Measurements from ENCODE around the gene GARNL3.

GARNL3 gene

DNA sequence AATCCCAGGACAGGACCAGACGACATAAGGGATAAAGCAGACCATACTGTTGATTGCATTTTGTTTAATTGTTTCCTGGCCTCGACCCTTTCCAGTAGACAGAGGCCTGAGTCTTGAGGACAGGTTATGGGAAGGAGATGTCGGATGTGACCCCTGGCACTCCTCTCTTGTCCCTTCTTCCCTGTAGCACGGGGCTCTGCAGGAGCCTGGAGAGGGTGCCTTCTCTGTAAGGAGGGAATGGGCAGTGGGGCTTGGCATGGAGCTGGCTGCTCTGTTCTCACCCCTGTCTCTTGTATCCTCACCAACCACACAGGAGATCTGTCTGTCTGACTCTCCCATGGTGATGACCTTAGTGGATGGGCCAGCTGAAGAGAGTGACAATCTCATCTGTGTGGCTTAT is 92.3 kb downstream of the GARNL3 start:
- FAIRE-seq = no peak

DNA sequence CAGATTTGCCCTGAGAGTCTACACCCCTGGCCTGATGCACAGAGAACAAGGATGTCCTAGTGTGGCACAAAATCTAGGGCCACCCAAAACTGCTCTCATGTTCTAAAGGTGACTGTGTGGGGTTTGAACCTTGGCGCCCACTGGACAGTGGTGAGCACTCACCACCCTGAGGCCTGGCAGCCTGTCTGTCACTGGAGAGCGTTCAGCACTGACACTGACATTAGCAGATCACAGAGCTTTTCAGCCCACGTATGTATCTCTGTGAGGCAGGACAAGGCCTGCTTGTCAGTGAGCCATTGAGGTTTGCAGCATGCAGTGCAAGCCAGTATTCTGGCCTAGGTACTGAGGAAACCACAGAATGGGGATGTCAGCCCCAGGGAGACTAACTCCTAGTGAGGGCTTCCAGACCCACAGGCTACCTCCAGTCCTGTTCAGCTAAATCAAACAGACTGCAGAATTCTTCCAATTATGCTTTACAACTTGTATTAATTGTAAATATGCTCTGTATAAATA is 93.5 kb downstream of the GARNL3 start:
- no peak for FAIRE-seq

DNA sequence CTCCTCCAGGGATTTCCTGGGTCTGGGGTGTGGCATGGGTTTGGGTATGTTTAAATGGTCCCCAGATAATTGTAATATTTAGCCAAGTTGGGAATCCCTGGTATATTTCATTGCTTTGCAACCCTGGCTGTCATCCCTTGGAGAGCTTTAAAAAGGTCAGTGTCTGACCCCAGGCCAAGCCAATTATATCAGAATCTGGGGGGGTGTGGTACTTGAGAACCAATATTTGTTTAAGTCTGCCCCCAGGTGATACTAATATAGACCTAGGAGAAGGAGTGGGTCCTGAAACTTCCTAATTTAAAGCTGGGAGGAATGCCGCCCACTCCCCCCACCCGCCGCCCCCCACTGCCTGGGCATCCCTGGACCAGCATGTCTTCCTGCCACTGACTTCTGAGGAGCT is 94.2 kb downstream of the GARNL3 start:
- FAIRE-seq = no peak

DNA sequence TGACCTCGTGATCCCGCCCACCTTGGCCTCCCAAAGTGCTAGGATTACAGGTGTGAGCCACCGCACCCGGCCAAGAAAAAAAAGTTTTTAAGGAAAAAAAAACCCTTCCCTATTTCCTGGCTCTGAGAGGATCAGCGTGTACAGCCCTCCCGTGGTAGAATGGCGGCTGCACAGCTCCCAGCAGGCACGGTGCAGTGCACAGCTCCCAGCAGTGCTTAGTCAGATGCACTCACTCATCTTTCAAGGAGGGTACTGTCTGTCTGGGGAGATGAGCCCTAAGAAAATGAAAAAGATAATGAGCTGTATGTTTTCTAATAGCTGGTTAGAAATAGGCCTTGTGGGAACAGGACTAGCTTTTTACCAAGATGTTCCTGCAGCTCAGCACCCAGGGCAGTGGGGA is 95.7 kb downstream of the GARNL3 start:
- FAIRE-seq = no peak

DNA sequence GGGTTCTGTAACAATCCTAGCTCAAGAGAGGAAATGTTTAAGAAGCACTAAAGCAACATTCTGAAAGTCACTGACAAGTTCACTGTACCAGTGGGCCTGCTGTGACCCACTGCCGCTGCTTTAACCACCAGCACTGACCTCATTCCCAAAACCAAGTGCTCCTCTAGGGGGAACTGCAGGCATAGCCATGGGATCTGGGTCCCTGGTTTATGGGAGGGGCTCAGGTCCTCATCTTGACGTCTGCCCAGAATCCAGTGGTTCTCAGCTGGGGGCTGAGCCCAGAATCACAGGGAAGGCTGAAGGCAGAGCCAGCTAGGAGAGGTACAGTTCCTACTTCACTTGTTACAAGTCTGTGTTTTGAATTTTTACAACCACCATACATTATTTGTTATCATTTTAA is 96.3 kb downstream of the GARNL3 start:
- no peak for FAIRE-seq

DNA sequence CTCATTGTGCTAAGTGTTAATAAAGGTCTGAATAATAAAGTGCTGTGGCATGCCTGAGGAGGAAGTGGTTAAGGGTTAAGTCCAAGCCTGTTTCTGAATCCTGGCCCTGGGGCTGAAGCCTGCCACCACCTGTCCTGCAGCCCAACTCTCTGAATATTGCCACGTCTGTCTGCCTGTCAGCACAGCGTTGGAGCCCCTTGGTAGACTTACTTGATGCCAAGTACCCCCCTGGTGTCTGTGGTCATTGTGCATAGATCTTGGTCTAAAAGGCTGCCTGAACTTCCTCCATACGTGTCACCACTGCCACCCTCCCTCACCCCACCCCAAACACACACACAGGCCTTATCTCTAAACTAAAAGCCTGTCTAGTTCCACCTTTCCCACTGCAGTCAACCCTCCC is 97.0 kb downstream of the GARNL3 start:
- no peak for FAIRE-seq

DNA sequence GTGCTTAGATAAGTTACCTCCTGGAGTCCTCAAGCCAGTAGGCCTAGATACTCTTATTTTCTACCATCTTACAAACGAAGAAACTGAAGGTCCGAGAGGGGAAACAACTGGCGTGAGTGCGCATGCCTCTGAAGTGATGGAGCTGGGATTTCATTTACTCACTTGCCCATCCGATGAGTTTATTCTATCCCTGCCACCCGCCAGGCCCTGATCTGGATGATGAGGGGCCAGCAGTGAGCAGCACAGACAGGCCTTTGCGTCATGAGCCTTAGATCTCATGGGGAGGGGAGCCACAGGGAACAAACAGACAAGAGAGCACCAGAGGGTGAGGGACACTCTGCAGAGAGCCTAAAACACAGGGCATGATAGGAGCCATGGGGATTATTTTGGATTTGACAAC is 98.3 kb downstream of the GARNL3 start:
- no peak for FAIRE-seq

DNA sequence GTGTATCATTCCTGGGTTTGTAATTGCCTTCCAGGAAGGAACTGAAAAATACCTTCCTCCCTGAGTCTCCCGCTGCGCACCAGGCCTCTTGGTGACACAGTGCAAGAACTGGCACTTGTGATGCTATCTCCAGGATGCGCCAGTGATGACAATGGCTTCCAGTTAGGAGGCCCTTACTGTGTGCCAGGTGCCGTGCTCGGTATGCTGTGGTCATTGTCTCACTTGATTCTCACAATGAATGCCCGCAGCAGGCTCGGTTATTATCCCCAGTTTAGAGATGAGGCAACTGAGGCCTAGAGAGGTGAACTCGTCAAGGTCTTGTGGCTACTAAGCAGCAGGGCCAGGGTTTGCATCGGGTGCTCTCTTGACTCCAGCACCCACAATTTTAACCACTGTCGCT is 100.9 kb downstream of the GARNL3 start:
- FAIRE-seq = no peak

DNA sequence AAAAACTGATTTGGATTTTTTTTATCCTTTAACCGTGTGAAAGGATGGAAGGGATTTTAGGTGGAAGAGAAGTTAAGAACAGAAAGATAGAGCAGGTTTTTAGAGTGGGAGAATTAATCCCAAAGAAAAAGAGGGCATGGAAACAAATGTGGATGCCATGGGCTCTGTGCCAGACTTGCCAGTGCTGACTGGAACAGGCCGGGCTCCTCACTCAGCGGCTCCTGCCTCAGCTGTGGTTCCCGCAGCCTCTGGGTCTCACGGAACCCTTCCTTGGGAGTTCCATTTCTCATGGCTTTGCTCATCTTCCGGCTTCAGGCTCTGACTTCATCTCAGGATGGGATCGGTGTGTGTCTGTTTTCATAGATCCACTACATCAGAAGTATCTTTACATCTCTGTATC is 102.0 kb downstream of the GARNL3 start:
- no peak for FAIRE-seq

DNA sequence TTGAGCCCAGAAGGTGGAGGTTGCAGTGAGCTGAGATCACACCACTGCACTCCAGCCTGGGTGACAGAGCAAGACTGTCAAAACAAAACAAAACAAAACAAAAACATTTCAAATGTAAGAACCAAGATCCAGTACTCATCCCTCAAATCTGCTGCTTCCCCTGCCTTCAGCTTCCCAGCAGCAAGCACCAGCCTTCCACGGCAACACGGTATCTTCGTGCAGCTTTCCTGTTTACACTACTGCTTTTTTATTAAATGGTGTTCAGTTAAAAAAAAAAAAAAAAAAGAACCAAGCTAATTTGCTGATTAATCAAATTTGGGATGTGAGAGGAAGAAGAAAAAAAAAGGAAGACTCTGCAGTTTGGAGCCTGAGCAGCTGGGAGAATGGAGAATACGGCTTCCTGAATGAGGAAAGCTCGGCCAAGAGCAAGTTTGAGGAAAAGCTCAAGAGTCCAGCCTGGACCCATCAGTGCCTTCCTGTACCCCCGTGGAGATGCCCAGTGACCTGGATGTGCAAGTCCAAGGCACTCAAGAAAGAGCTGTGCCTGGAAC is 104.4 kb downstream of the GARNL3 start:
- FAIRE-seq = no peak

DNA sequence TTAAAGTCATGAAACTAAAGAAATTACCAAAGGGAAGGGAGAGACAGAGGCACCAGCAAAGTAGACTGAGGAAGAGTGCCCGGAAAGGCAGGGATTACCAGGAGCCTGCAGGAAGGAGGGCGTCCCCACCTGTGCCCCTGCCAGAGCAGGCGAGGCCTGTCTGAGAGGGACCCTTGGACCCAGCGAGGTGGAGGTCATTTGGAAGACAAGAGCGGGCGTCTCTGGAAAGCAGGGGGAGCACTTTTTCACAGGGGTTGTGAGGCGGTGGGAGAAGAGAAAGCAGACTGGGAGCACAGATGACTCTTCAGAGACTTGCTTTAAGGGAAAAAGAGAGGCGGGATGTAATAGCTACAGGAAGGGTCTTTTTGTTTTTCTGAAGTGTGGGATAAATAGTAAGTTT is 104.9 kb downstream of the GARNL3 start:
- no peak for FAIRE-seq

DNA sequence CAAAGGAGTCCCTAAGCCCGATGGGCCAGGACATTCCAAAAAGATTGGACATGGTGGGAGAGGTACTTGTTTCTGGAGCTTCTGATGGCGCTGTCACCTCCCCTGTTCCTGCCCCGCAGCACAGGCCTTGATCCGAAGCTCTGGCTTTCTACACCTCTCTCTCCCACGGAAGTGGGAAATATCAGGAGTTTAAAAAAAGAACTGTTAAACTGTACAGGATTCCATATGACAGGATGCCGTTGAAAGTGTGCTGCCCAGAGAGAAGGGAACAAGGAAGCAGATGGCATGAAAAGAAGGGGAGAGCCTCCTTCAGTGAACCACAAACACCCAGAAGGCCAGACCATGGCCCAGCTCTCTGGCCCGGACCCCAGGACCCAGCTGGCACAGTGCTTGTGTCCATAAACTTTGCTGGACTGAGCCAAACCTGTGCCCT is 105.6 kb downstream of the GARNL3 start:
- no peak for FAIRE-seq

DNA sequence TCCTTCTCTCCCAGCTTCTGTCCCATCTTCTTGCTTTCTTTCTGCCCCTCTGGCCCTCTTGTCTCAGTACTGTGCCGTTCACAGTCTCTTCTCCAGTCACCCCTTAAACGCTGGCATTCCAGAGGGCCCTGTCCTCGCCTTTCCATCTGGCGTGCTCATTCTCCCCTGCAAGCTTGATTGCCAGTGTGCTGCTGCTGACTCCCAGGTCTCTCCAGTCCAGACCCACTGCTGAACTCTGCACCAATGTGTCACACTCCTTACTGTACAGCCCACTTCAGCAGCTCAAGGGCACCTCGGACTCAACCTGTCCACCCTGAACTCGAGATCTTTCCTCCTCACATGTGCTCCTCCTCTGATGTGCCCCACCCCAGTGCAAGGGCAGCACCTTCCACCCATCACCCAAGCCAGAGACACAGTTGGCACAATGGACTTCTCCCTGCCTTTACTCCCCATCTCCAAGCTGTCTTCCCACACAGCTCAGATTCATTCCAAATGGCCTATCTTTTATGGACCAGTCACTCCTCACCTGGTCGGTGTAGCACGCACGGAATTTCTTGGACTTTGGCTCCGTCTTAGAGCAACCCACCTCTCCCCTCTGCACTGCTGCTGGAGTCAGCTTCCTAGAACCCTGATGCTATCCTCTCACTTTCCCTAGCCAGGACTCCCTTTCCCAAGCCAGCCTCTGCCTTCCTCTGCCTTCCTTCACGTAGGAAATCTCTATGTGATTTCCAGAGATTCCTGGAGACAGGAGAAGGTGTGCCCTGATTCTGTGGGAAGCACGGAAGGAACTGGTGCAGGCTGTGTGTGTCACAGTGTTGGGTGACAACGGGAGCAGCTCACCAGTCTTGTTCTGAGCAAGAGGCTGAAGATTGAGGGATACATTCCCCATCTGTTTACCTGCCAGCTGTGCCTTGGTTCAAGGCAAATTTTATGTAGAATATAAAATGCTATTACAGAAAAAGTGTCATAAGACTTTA is 106.4 kb downstream of the GARNL3 start:
- FAIRE-seq = no peak

DNA sequence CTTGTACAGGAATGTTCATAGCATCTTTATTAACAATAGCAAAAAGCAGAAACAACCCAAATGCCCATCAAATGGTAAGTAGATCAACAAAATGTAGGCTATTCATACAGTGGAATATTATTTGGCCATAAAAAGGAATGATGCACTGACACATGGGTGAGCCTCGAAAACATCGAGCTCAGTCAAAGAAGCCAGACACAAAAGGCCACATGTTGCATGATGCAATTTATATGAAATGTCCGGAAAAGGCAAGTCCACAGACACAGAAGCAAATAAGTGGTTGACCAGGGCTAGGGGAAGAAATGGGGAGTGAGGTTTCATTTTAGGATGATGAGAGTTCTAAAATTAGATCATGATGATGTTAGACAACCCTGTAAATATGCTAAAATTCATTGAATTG is 115.9 kb downstream of the GARNL3 start:
- FAIRE-seq = no peak

DNA sequence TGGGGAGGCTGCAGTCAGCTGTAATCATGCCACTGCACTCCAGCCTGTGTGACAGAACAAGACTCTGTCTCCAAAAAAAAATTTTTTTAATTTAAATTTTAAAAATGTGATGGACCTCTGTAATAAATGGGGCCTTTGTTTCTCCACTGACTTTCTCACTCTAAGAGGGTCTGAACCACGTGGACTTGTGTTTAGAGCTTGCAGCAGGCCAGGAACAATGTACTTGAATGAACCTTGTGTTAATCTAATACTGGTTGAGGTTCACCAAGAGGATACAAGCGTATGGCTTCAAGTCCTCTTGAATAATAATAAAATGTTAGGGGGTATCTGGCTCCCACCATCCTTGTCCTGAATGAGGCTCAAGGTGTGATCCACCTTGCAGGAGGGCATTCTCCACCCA is 118.0 kb downstream of the GARNL3 start:
- FAIRE-seq = no peak

DNA sequence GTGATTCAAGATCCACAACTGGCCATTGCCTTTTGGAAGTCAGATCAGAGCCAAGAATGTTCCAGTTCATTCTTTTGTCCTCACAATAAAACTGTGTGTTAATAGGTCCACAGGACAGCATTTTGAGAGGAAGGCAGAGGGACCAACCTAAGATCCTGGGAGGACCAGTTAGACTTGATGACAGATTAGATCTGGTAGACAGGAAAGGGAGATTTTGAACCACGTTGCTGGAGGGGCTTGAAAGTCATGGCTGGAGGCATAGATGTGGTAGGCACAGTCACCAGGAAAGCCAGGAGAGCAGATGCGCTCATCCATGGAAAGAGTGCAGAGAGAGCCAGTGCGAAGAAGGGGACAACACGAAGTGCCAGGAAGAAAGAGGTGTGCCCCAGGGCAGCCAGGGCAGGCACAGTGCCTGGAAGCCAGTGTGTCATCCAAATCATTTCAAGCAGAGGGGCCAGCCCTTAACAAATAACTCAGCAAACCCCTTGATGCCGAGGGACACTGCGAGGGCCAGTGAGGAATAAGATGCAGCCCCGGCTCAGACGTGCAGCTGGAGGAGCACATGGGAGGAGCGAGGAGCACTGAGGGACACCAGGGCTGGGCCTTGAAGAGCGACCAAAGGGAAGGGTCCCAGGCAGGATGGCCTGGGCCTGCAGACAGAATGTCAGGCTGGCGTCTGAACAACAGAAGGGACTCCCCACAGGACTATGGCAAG is 119.6 kb downstream of the GARNL3 start:
- FAIRE-seq = no peak

DNA sequence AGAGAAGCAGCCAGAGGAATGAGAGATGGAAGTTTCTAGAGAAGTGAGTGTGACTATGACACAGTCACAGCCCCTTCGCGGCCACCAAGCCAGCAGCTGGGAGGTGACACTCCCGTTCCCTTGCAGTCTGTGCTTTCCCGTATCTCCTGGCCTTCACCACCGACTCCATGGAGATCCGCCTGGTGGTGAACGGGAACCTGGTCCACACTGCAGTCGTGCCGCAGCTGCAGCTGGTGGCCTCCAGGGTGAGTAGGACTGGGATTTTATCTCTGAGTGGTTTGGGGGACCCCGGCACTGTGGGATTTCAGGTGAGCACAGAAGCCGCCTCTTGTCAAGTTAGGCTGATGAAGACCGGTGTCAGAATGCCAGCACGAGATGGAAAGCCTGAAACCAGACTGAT is 120.3 kb downstream of the GARNL3 start:
- FAIRE-seq = no peak

DNA sequence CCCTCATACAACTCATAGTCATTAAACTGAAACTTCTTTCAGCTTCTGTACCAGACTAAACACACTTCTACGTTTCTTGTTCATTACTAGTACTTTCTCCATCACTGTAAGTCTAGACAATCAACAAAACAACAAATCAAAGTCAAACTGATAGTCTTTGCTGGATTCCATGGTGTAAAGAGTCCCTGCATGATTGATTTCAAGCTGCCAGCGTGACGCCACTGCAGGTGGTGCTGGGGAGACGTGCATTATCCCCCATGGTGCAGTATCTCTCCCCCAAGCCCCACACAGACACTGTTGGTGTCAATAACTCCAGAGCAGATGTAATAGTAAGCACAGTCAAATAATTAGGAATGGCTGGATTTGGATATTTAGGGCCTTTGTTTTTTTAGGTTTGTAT is 121.7 kb downstream of the GARNL3 start:
- no peak for FAIRE-seq

DNA sequence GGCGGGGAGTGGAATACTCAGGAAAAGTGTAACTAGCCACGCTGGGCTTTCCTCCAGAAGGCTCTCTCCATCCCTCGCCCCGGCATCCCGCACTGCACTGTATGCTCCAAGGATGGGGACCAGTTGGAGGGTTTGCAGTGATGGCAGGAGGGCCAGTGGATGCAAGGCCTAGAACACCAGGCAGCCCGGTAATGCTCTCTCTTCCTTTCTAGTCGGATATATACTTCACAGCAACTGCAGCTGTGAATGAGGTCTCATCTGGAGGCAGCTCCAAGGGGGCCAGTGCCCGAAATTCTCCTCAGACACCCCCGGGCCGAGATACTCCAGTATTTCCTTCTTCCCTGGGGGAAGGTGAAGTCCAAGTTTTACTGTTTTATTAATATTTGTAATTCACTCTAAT is 122.4 kb downstream of the GARNL3 start:
- no peak for FAIRE-seq

DNA sequence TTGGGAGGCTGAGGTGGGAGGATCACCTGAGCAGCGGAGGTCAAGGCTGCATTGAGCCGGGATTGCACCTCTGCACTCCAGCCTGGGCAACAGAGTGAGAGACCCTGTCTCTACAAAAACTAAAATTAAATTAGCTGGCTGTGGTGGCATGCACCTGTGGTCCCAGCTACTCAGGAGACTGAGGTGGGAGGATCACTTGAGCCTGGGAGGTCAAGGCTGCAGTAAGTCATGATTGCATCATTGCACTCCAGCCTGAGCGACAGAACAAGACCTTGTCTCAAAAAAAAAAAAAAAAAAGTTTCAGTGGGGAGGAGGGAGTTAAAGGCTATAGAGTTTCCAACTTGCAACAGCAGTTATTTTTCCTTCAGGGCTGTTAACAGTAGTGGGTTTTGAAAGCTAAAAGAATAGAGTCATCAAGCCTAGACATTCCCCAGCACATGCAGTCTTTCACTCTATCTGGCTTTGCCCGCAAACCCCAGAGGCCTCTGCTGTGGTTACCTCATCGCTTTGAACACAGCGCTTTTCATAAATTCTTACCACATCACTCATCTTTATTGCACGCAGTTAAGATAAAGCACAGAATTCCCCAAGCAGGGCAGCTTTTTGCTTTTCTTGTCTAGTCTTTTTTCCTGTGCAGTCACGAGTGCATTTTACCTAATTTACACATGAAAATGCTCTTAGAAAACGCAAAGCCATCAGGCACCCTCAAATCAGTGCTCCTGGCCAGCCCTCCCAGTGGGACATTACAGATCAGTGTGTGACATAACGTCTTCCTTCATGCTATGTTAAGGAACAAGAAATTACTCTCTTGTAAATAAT is 123.7 kb downstream of the GARNL3 start:
- FAIRE-seq = no peak

DNA sequence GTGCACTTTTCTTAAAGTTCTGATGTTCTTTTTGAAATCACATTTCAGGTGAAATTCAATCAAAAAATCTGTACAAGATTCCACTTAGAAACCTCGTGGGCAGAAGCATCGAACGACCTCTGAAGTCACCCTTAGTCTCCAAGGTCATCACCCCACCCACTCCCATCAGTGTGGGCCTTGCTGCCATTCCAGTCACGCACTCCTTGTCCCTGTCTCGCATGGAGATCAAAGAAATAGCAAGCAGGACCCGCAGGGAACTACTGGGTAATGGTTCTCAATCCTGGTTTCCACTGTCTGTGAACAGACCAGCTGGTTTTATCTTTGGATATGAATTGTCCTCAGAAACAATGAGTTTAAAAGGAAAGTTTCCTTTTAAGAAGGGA is 124.3 kb downstream of the GARNL3 start:
- no peak for FAIRE-seq

DNA sequence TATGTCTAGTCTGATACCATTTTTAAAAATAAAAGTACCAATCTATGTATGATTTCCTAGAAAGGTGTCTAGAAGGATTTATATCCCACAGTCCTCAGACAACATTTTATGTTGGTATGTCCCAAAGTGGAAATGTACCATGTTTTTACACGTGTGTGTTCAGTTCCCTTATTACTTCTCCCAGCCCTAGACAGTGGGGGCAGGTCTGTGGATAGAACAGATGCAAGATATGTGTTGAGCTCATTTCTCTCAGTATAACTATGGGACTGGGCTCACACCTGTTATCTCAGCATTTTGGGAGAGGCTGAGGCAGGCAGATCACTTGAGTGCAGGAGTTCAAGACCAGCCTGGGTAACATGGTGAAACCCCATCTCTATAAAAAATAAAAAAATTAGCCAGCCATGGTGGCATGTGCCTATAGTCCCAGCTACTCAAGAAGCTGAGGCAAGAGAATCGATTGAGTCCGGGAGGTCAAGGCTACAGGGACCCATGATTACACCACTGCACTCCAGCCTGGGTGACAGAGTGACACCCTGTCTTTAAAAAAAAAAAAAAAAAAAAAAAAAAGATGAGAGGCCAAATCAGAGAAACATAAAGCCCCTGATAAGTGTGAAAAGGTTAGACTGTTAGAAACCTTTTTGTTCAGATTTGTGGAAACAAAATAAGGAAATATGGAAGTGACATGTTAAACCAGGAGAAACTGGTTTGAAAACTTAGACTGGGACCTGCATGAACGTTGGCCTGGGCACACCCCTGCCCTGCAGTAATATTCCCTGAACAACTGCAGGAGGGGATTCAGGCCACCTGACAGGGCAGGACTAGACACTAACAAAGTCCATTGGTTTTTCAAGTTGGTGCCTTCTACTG is 125.0 kb downstream of the GARNL3 start:
- no peak for FAIRE-seq
